ENCODE data around the gene HTD2.

The HTD2 gene

DNA sequence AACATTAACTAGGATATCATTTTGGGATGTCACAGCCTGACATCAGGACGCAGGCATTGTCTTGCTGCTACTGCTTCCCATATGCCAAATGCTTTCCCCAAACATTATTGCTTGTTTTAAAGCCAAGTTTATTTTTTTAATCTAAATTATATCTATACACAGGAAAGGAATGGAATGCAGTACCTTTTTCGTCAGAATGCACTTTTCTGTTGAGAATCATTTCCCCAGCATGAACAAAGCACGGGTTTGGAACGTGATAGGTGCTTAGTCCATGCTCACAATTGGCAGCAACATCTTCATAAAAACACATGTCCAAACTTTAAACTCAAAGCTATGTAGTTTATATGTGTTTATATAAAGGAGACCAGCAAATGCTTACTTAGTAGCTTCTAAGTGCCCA is 52.5 kb downstream of the HTD2 start:
- DNase-seq, result no peak

DNA sequence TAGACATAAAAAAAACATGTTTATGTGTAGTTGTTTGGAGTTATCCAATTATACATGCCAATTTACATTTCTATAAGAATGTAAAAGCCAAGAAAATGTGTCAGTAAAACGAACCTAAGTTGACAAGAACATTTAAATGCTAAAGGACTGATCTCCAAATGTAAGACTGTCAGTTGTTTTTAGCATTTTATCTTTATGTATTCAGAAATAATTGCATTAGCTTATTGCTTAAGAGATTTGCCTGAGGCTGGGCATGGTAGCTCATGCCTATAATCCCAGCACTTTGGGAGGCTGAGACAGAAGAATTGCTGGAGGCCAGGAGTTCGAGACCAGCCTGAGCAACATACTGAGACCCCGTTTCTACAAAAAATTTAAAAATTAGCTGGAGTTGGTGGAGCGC is 53.3 kb downstream of the HTD2 start:
- DNase-seq, result no peak

DNA sequence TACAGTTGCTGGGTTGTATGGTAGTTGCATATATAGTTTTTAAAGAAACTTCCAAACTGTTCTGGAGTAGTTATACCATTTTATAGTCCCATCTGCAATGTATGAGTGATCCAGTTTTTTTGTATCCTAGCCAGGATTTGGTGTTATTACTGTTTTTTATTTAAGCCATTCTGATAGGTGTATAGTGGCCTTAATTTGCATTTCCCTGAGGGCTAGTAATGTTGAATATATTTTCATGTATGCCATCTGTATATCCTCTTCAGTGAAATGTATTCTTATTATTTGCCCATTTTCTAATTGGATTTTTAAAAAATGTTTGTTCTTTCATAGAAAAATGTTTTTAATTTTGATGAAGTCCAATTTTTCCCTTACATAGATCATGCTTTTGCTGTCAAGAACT is 55.5 kb downstream of the HTD2 start:
- DNase-seq, result no peak

DNA sequence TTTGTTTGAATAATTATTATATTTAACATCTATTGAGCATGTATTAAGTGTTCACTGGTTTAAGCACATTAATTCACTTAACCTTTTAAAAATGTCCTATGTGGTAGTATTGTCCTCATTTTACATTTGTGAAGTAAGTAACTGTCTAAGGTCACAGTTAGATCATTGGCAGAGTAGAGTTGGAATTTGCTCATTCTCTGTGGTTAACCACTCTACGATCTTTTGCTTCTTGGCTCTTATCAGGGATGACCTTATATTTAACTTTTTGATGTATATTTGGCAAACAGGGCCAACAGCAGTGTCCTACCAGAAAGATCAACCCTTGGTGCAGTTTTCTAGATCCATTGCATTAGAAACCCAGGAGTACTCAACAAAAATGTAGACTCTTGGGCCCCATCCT is 60.4 kb downstream of the HTD2 start:
- DNase-seq, result peak; percentile 25

DNA sequence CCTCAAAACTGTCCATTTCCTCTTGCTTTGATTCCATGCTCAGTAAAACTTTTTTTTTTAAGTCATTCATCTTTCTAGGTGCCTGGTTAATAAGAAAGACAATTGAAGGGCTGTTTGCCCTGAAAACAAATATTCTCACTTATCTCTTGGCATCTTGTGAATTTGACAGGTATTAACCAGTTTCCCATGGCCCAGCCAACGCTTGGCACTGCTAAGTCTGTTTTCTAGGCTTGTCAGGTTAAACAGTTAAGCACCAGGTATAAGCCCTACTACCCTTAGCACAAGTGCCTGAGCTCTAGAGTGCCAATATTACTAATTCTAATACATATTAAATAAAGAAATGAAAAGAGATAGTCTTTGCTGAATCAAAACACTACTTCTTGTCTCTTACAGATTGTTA is 62.7 kb downstream of the HTD2 start:
- DNase-seq, result no peak
